ENCODE measurements around the gene SLC16A10. TPM values are rescaled to one million over a fixed set of nuclear protein-coding genes. Genes with fewer than 3 reads are reported as not detected.
"Not testable (repeated sequence)": the region's sequence is repeated elsewhere in the genome, so short reads cannot be mapped to it uniquely, and the experiment has no call there.

Gene SLC16A10
- total RNA-seq, 8 experiments from 2014 or later, result 0.20 to 8.5 (median 4.1) TPM

DNA sequence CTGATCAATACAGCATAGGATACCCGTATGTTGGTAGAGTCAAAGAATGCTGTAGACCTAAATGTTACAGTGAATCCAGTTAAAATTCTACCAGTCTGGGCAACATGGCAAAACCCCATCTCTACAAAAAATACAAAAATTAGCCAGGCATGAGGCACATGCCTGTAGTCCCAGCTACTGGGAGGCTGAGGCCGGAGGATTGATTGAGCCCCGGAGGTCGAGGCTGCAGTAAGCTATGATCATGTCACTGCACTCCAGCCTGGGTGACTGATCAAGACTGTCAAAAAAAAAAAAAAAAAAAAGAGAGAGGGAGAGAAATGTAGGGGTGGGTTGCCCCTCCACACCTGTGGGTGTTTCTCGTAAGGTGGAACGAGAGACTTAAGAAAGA is 167.5 kb downstream of the SLC16A10 start:
- ATAC-seq (replicated peaks in 6 of 8), result no peak
- Histone ChIP-seq H3K27ac (no peak overlapping the region), H3K4me3 (no peak overlapping the region), H3K4me1 (replicated peaks in 1 of 2) (peaks cover 0 to 4% of the 10 kb centered on the region in 2 donors)
- WGBS, 10 experiments, result 71 to 94% (median 85%) methylated on average over 2 to 6 of the region's 6 CpGs; no CpG with 5 or more reads in 3 of the 10 experiments
- in situ Hi-C loops (cut with MboI; ENCODE audit: low pct_unique_long_range_greater_than_20kb in 2 of 9, low sequenced_read_pairs in 9 of 9, unreplicated experiment in 9 of 9), result loop anchor here in 3 of 9 experiments (25.0 kb wide), 1 partner anchor 783 kb away; no protein-coding TSS in a partner anchor

DNA sequence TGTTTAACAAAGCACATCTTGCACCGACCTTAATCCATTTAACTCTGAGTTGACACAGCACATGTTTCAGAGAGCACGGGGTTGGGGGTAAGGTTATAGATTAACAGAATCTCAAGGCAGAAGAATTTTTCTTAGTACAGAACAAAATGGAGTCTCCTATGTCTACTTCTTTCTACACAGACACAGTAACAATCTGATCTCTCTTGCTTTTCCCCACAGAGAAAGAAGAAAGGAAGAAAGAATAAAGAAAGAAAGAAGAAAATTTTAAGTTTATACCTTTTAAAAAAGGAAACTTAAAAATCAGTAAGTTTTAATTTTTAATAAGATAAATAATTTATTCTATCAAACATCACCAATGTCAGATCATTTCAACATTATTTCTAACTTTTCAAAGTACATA is 168.5 kb downstream of the SLC16A10 start:
- in situ Hi-C loops (cut with MboI; ENCODE audit: low pct_unique_long_range_greater_than_20kb in 2 of 9, low sequenced_read_pairs in 9 of 9, unreplicated experiment in 9 of 9), result loop anchor here in 3 of 9 experiments (25.0 kb wide), 1 partner anchor 781 kb away; no protein-coding TSS in a partner anchor
- H3K4me3 ChIP-seq; H3K27ac ChIP-seq; H3K4me1 ChIP-seq (replicated peaks in 1 of 2); ATAC-seq (replicated peaks in 6 of 8): not testable (repeated sequence)
- WGBS, 10 experiments, result 60% methylated on average over 1 of the region's 2 CpGs; no CpG with 5 or more reads in 9 of the 10 experiments

DNA sequence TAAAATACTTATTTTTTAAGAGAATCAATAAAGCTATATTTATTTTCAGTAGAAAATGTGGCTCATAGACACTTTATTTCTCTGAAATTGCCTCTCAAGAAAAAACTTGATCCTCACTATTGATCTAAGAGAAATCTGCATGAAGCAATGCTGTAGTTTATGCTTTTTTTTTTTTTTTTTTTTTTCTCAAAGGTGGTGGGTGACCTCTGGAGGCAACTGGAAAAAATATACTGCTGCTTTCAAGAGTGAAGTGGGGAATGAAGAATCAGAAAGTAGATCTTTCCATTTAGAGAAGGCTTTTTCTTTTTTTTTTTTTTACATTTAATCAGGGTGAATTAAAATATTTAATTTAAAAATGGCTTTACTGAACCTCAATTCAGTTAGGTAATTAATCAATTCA is 169.3 kb downstream of the SLC16A10 start:
- peaks cover 9 to 10% of the 10 kb centered on the region in 2 donors for H3K4me1 ChIP-seq (replicated peaks in 1 of 2)
- in situ Hi-C loops (cut with MboI; ENCODE audit: low pct_unique_long_range_greater_than_20kb in 2 of 9, low sequenced_read_pairs in 9 of 9, unreplicated experiment in 9 of 9), result loop anchor here in 3 of 9 experiments (25.0 kb wide), 1 partner anchor 781 kb away; no protein-coding TSS in a partner anchor
- ATAC-seq (replicated peaks in 6 of 8), result no peak
- no peak overlapping the region for H3K4me3 ChIP-seq
- no peak overlapping the region for H3K27ac ChIP-seq

DNA sequence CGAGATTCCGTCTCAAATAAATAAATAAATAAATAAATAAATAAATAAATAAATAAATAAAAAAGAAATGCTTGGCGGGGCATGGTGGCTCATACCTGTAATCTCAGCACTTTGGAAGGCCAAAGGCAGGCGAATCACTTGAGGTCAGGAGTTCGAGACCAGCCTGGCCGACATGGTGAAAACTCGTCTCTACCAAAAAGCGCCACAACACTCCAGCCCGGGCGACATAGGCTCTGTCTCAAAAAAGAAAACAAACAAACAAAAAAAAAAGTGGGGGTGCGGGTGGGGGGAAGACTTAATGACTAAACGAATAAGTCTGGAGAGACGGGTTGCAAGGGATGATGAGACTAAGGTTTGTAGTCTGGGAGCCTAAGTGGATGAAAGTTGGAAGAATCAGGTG is 170.7 kb downstream of the SLC16A10 start:
- no peak overlapping the region for H3K4me3 ChIP-seq
- WGBS, 10 experiments, result 70 to 95% (median 90%) methylated on average over 3 to 9 of the region's 13 CpGs; no CpG with 5 or more reads in 3 of the 10 experiments
- H3K4me1 ChIP-seq (replicated peaks in 1 of 2), result peaks cover 9 to 10% of the 10 kb centered on the region in 2 donors
- in situ Hi-C loops (cut with MboI; ENCODE audit: low pct_unique_long_range_greater_than_20kb in 2 of 9, low sequenced_read_pairs in 9 of 9, unreplicated experiment in 9 of 9), result loop anchor here in 3 of 9 experiments (25.0 kb wide), 1 partner anchor 779 kb away; no protein-coding TSS in a partner anchor
- ATAC-seq (replicated peaks in 6 of 8), result no peak
- H3K27ac ChIP-seq, result no peak overlapping the region

DNA sequence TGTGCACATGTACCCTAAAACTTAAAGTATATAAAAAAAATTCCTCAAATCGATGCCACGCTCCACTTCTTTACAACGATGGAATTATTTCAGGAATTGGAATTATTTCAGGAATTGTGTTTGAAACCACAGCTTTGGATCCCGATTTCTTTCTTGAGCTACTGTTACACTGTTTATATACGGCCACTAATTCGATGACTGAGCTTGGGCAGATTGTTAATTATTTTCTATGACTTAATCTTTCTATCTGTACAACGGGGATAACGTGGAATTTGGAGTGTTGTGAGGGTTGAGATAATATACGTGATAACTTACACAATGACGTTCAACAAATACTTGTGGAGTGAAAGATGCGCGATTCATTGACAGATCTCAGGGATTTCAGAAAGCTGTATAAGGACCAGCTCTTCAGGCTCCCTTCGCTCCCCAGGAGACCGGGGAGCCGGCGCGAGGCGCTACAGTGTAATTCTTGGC is 171.3 kb downstream of the SLC16A10 start:
- in situ Hi-C loops (cut with MboI; ENCODE audit: low pct_unique_long_range_greater_than_20kb in 2 of 9, low sequenced_read_pairs in 9 of 9, unreplicated experiment in 9 of 9), result loop anchor here in 3 of 9 experiments (25.0 kb wide), 1 partner anchor 779 kb away; no protein-coding TSS in a partner anchor
- ATAC-seq (replicated peaks in 6 of 8), result peak in 2 of 8 experiments; percentile 7 to 17
- WGBS, 10 experiments, result 0 to 100% (median 33%) methylated on average over 1 to 17 of the region's 18 CpGs
- peaks cover 9 to 10% of the 10 kb centered on the region in 2 donors for H3K4me1 ChIP-seq (replicated peaks in 1 of 2)
- peak overlapping the region in 1 of 2 donors; percentile 48 for H3K27ac ChIP-seq
- H3K4me3 ChIP-seq, result peak overlapping the region in 2 of 5 donors; percentile 5 to 95

DNA sequence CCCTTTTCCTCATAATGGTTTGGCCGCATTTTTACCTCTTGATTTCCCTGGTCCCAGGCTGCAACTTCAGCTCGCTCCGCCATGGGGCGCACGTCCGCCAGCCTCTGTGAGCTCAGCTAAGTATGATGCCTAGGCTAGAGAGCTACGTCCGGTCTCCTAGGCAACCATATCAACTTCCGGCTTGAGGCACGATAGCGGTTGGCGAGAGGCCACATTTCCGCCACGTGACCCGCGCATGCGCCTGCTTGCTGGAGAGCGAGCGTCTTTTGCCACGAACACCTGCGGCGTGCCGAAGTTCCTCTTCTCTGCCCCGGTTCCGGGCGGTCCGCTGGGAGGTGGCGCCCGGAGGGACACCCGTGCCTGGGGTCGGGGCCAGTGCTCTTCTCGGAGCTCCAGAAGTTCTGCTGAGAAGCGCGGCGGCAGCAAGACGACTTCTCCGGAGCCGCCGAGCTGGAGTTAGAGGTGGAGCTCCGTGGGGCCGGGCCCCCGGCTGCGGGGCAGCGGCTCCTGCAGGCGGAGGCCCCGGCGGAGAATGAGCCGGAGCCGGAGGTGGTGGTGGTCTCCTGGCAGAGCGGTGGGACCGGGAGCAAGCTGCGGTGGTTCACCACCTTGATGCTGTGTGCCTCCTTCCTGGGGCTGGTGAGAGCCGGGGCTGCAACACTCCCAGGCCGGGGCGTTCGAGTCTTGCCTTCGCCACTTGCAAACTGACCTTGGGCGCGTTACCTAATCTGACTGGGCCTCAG is 172.0 kb downstream of the SLC16A10 start:
- Histone ChIP-seq H3K27ac (peak overlapping the region; percentile 27 to 86), H3K4me3 (peak overlapping the region; percentile 52 to 95 (median 78)), H3K4me1 (replicated peaks in 1 of 2) (peaks cover 9 to 10% of the 10 kb centered on the region in 2 donors)
- in situ Hi-C loops (cut with MboI; ENCODE audit: low pct_unique_long_range_greater_than_20kb in 2 of 9, low sequenced_read_pairs in 9 of 9, unreplicated experiment in 9 of 9), result loop anchor here in 3 of 9 experiments (25.0 kb wide), 1 partner anchor 778 kb away; no protein-coding TSS in a partner anchor
- 0 to 30% (median 3%) methylated on average over 2 to 32 of the region's 59 CpGs; no CpG with 5 or more reads in 4 of the 10 experiments for WGBS, 10 experiments
- ATAC-seq (replicated peaks in 6 of 8), result peak; percentile 96 to 100 (median 99)

DNA sequence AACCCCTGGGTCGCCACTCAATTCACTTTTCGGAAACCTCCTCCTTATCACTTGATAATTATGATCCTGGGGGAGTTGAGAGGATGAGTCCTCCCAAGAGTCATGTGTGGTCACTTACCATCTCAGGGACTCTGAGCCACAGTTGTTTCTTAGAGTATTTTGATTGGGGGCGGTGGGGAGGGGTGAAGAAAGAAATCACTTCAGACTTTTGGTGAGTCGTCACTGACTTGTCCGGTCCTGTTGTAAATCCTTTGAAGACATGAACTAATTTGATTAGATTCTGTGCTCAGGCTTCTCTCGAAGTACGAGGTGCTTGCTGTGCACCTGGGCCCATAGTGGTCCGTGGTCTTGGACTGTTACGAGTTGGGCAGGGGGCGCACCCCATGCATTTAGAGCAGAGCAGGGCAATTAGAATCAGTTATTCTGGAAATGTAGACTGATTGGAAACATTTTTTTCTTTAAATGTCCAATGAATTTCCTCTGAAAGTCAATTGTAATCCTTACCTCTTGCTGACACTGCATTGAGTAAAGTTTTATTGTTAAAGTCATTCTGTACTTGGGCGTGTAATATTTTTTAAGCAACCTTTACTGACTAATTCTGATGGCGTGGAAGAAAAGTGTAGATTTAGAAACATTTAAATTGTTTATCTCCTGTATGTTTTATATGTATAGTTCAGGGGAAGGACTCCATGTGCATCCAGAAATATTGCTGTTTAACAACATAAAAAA is 173.4 kb downstream of the SLC16A10 start:
- Histone ChIP-seq H3K4me3 (peak overlapping the region in 1 of 5 donors; percentile 95), H3K27ac (no peak overlapping the region), H3K4me1 (replicated peaks in 1 of 2) (peaks cover 6 to 9% of the 10 kb centered on the region in 2 donors)
- in situ Hi-C loops (cut with MboI; ENCODE audit: low pct_unique_long_range_greater_than_20kb in 2 of 9, low sequenced_read_pairs in 9 of 9, unreplicated experiment in 9 of 9), result loop anchor here in 3 of 9 experiments (25.0 kb wide), 1 partner anchor 777 kb away; no protein-coding TSS in a partner anchor
- 84 to 100% (median 96%) methylated on average over 4 to 10 of the region's 12 CpGs; no CpG with 5 or more reads in 1 of the 10 experiments for WGBS, 10 experiments
- no peak for ATAC-seq (replicated peaks in 6 of 8)

DNA sequence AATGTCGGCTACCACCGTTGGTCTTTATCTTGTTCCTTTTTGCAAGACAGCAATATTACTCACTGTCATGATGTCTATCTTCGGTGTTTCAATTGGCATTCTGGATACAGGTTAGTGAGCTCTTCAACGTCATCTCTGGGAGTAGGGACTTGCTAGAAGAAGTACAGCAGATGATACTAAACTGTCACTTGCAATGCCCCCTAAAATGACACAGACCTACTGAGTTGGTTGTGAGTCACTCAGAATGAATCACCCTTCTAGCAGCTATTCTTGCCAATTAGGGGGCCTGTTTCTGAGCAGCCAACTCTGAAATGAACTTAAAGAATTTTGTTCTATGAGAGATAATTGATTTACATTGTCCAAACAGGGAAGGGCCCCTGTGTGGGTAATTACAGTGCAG is 176.5 kb downstream of the SLC16A10 start:
- in situ Hi-C loops (cut with MboI; ENCODE audit: low pct_unique_long_range_greater_than_20kb in 2 of 9, low sequenced_read_pairs in 9 of 9, unreplicated experiment in 9 of 9), result loop anchor here in 3 of 9 experiments (25.0 kb wide), 1 partner anchor 773 kb away; no protein-coding TSS in a partner anchor
- no peak overlapping the region for H3K27ac ChIP-seq
- no peak overlapping the region for H3K4me3 ChIP-seq
- 38 to 100% (median 87%) methylated on average over 2 to 4 of the region's 4 CpGs for WGBS, 10 experiments
- ATAC-seq (replicated peaks in 6 of 8), result peak in 1 of 8 experiments; percentile 19
- peaks cover 6 to 9% of the 10 kb centered on the region in 2 donors for H3K4me1 ChIP-seq (replicated peaks in 1 of 2)

DNA sequence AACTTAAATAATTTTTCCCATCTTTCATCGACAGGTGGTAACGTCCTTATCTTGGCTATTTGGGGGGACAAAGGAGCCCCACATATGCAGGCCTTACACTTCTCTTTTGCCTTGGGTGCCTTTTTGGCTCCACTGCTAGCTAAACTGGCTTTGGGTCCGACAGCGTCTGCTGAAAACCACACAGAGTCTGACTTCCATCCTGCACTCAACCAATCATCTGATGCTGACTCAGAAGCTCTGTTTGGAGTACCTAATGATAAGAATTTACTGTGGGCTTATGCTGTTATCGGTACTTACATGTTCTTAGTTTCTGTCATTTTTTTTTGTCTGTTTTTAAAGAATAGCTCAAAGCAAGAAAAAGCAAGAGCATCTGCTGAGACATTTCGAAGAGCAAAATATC is 178.5 kb downstream of the SLC16A10 start:
- H3K4me3 ChIP-seq, result no peak overlapping the region
- no peaks in the 10 kb centered on the region for H3K4me1 ChIP-seq (replicated peaks in 1 of 2)
- ATAC-seq (replicated peaks in 6 of 8), result no peak
- H3K27ac ChIP-seq, result no peak overlapping the region
- in situ Hi-C loops (cut with MboI; ENCODE audit: low pct_unique_long_range_greater_than_20kb in 2 of 9, low sequenced_read_pairs in 9 of 9, unreplicated experiment in 9 of 9), result loop anchor here in 3 of 9 experiments (25.0 kb wide), 1 partner anchor 771 kb away; no protein-coding TSS in a partner anchor
- WGBS, 10 experiments, result 81 to 100% (median 100%) methylated on average over 1 to 6 of the region's 6 CpGs; no CpG with 5 or more reads in 1 of the 10 experiments

DNA sequence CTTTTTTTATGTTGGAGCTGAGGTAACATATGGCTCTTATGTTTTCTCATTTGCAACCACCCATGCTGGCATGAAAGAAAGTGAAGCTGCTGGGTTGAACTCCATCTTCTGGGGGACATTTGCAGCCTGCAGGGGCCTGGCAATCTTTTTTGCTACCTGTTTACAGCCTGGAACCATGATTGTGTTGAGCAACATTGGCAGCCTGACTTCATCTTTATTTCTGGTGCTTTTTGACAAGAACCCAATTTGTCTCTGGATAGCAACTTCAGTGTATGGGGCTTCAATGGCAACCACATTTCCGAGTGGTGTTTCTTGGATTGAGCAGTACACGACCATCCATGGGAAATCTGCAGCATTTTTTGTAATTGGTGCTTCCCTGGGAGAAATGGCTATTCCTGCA is 179.0 kb downstream of the SLC16A10 start:
- in situ Hi-C loops (cut with MboI; ENCODE audit: low pct_unique_long_range_greater_than_20kb in 2 of 9, low sequenced_read_pairs in 9 of 9, unreplicated experiment in 9 of 9), result loop anchor here in 3 of 9 experiments (25.0 kb wide), 1 partner anchor 771 kb away; no protein-coding TSS in a partner anchor
- whole genome bisulfite sequencing, 10 experiments, result 84 to 100% (median 96%) methylated on average over 1 to 2 of the region's 2 CpGs; no CpG with 5 or more reads in 2 of the 10 experiments

DNA sequence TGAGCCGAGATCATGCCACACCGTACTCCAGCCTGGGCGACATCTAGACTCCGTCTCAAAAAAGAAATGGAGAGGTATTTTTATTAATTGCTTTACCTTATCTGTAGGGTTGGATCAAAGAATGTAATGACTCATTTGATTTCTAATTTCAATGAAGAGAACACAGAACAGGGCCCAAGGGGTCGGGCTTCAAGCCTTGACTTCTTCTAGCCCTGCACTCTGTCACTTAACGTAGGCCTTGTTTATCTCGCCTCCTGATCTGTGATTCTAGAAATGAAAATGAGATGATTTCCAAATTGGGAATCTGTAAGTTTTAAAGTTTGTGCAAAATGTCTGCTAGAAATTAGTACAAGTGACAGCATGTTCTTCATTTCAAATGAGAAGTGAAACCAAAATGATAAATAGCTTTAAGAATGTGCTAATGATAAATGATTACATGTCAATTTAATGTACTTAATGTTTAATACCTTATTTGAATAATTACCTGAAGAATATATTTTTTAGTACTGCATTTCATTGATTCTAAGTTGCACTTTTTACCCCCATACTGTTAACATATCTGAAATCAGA is 180.5 kb downstream of the SLC16A10 start:
- Histone ChIP-seq H3K4me1 (replicated peaks in 1 of 2) (no peaks in the 10 kb centered on the region), H3K27ac (no peak overlapping the region), H3K4me3 (no peak overlapping the region)
- in situ Hi-C loops (cut with MboI; ENCODE audit: low pct_unique_long_range_greater_than_20kb in 2 of 9, low sequenced_read_pairs in 9 of 9, unreplicated experiment in 9 of 9), result loop anchor here in 3 of 9 experiments (25.0 kb wide), 1 partner anchor 769 kb away; no protein-coding TSS in a partner anchor
- WGBS, 10 experiments, result 79 to 100% (median 96%) methylated on average over 2 to 7 of the region's 7 CpGs; no CpG with 5 or more reads in 3 of the 10 experiments
- no peak for ATAC-seq (replicated peaks in 6 of 8)

More for the DNA sequence above, 179.0 kb downstream of the SLC16A10 start:
- Histone ChIP-seq H3K4me1 (replicated peaks in 1 of 2) (no peaks in the 10 kb centered on the region), H3K27ac (no peak overlapping the region), H3K4me3 (no peak overlapping the region)
- no peak for ATAC-seq (replicated peaks in 6 of 8)

DNA sequence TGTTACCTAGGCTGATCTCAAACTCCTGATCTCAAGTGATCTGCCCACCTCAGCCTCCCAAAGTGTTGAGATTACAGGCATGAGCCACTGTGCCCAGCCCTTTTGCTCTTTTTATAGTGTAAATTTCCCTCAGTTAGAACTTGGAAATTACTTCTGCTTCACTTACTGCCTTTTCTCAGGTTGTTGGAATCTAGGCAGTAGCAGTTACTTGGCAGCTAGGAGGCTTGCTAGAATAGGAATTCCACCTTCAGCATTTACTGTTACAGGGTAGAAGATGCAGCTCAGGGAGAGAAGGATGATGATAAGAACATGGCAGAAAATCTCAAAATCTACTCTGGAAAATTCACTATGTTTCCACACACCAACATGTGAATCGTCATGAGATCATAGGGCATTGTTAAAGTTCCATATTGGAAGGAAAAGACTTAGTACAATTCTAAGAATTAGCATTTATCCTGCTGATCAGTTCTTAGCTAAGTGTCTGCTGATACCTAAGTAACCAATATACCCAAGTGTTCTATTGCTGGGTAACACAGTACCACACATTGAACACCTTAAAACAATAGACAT is 182.2 kb downstream of the SLC16A10 start:
- Histone ChIP-seq H3K4me1 (replicated peaks in 1 of 2) (no peaks in the 10 kb centered on the region), H3K4me3 (no peak overlapping the region), H3K27ac (no peak overlapping the region)
- no peak for ATAC-seq (replicated peaks in 6 of 8)
- 85 to 100% (median 96%) methylated on average over 1 of the region's 1 CpG; no CpG with 5 or more reads in 6 of the 10 experiments for WGBS, 10 experiments
- in situ Hi-C loops (cut with MboI; ENCODE audit: low pct_unique_long_range_greater_than_20kb in 2 of 9, low sequenced_read_pairs in 9 of 9, unreplicated experiment in 9 of 9), result loop anchor here in 3 of 9 experiments (25.0 kb wide), 1 partner anchor 768 kb away; no protein-coding TSS in a partner anchor

Data from motor neuron (in vitro differentiated cells).